GM19463 (cell line): ENCODE data around the gene PIGS.

Experiments
- ATAC-seq: cut with Tn5 transposase; IDR thresholded peaks from one replicate; pipeline ENCODE4 v1.9.1; 2021; ENCODE audit warnings: mild to moderate bottlenecking, moderate library complexity; ENCODE audit not compliant: unreplicated experiment

PIGS gene

GRCh38 chr17:28551421-28552175, 19.7 kb downstream of the PIGS start:
- ATAC-seq: no peak

GRCh38 chr17:28550858-28551257, 20.5 kb downstream of the PIGS start:
- ATAC-seq: no peak

DNA sequence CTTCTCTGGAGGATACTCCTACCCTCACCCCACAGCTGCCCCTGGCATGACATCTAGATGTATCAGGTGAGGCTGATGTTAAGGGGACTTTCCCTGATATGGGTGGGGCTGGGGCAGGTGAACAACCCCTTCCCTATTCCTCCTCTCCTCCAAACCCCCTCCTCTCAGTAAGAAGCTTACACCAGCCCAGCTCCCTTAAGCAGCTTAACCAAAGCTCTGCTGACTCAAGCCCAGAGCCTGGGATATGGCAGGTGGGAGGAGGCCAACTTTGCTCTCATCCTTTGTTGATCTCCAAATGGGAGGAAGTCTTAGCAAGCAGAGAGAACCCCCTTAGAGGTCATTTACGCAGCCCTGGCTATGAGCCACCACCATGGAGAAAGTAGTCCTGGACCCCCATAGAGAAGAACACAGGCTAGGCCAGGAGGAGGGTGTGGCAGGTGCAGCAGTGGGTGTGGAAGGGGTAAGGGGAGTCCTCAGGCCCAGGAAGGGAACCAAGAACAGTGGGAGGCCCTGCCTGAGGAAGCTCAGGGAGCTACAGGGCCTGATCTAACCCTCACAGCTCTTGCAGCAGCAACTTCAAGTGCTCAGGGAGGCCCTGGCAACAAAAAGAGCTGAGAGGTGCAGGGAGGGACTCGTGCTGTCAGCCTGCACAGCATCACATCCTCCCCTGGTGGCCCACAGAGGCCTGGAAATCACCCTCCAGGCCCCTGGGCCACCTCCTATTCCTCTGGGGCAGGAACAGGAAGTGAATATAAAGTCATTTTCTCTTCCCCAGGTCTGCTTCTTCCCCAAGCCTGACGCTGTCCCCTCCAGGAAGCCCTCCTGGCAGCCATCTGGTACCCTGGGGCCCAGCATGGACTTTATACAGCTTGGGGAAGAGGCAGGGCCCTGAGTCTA, 21.8 kb downstream of the PIGS start:
- peak; percentile 41 for ATAC-seq

DNA sequence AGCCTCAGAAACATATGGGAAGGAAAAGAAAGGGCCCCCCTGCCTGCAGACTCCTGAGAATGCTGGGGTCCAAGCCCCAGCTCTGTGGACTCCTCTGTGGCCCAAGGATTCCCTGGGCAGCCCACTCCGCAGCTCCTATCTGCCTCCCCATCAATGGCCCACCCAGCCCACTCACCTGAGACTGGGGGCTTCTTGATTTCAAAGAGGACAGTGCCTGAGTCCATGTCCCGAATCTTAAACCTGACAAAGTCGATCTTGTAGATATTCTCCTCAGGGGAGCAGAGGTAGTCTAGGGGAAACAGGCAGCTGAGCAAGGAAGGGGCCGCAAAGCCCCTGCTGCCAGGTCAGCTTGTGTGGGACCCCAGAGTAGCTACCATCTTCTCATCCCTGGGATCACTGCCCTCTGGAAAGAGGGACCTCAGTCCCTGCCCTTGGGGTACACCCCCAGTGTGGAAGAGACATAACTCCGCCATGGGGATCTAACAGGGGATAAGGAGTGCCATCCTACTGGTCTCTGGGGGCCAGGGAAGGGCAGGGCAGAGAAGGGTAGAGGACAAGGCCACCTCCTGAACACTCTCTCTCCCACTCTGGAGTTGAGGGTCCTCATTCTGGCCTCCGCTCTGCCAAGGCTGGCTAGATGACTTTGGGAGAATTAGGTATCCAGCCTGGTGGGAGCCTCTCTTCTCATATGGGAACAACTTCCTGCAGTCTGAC, 22.8 kb downstream of the PIGS start:
- ATAC-seq: no peak

GRCh38 chr17:28547623-28548416, 23.5 kb downstream of the PIGS start:
- ATAC-seq: peak; percentile 32

DNA sequence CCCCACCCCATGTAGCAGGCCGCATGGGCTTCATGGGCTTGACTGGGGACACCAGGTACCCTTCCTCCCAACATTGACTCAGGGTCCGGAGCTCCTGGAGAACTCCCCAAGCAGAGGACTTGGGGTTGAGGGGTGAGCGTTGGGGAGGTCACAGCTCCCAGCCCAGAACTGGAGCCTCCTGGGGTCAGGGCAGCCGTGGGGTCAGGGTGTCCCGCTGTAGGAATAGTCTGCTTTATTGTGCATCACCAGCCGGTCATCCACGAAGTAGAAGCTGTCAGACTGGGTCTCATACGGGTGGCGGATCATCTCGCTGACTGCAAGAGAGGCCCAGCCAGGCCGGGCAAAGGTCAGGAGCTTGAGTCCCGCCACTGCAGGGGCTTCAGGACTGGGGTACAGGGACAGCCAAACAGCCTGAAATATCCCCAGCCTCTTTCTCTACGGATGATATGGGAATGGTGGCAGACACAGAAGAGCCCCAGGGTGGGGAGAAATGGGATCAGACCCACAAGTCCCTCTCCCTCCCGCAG, 24.2 kb downstream of the PIGS start:
- ATAC-seq: no peak

DNA sequence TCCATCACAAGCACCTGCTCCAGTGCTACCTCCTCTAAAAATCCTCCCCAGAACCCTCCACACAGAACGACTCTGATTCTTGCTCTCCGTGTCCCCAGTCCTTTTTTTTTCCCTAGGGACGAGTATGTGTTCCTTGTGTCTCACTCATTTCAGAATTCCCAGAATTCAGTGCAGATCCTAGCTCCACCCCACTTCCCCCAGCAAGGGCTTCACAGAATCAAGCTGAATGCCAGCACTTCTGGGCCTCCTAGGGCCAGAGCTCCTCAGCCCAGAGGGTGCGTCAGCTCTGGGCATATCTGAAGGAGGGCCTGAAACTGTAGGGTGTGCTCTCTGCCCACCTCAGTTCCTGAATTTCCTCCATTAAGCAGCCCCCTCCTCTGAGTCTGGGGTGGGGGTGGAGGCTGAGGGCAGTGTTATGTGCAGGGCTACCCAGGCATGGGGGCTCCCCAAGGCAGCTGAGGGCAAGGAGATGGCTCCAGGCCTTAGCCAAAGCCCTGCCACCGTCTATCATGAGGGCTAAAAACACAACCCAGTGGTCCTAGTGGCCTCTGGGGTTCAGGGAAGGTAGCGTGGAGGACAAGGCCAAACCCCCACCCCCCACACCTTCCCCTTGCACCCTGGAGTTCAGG, 25.4 kb downstream of the PIGS start:
- no peak for ATAC-seq

GRCh38 chr17:28545141-28545503, 26.2 kb downstream of the PIGS start:
- no peak for ATAC-seq

- ATAC-seq: no peak
Observed at GRCh38 chr17:28544402-28545140, 26.8 kb downstream of the PIGS start.

GRCh38 chr17:28541439-28541838, 29.9 kb downstream of the PIGS start:
- no peak for ATAC-seq

GRCh38 chr17:28540231-28540630, 31.1 kb downstream of the PIGS start:
- ATAC-seq: no peak

GRCh38 chr17:28538296-28538895, 32.9 kb downstream of the PIGS start:
- ATAC-seq: no peak

- no peak for ATAC-seq
Observed at GRCh38 chr17:28537219-28537610, 34.1 kb downstream of the PIGS start.

DNA sequence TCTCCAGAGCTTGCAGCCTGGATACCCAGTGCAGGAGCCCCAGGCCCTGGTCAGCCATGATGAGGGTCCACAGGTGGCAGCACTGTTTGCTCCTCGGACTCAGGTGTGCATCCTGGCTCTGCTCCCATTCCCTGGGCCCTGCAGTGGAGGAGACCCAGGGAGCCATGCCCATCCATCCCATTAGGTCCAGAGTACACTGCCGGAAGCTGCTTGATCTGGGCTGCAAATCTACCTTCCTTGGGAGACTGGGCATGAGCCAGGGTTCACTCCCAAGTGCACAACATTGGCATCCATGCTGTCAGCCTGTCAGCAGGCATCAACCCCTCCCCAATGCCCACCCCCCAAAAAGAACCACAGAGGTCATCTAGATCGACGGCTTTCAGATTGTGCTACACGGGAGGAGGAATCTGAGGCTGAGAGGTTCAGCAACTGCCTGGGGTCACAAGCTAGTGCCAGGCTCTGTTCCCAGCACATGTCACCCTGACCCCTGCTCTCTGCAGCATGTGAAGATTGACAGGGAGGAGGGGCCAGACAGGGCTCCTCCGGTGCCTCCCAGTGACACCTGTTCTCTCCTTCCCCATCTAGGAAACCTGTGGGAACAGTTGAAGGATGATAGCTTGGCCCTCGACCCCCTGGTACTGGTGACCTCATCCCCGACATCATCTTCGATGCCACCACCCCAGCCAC, 34.6 kb downstream of the PIGS start:
- no peak for ATAC-seq

DNA sequence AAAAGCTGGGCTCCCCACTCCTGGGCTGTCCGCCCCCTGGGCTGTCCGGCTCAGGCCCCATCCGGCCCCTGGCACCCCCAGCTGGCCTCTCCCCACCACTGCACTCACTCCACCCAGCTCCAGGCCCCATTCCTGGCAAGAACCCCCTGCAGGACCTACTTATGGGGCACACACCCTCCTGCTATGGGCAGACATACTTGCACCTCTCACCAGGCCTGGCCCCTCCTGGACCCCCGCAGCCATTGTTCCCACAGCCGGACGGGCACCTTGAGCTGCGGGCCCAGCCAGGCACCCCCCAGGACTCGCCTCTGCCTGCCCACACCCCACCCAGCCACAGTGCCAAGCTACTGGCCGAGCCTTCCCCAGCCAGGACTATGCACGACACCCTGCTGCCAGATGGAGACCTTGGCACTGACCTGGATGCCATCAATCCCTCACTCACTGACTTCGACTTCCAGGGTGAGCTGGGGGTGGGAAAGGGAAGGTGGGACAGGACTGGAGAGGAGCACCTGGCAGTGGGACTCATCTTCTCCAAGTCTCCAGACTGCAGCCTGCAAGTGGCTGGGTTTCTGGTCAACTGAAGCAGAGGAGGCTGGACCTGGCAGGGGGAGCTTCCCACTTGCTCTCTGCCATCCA, 36.5 kb downstream of the PIGS start:
- ATAC-seq: no peak

DNA sequence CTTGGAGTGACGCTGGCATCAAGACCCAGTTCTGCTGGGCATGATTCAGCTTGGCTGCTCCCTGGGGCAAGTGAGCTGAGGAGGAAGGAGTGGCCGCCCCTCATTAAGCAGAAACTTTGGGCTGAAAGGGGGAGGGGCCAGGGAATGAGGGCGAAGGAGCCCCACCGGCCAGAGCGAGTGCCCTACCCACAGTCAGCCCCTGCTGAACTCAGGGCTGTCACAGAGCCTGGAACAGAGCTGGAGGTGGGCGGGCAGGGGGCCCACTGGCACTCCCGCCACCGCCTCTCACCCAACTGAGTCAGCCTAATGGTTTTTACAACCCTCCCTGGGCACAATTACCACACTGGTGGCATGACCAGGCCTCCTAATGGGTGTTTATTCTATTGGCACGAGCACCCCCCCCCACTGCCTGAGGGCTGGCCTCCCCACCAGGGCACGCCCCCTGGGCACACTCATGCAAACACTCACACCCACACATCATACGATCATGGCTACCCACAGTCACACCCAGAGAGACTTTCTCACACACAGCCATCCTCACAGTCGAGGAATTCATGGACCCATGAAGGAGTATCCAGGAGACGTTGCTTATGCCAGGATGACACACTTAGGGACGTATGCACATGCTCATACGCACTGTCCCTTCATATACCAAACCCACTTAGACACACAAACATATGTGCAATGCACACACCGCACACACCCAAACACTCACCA, 38.1 kb downstream of the PIGS start:
- ATAC-seq: no peak
